Endothelial cell of umbilical vein (primary cell): ENCODE data around the gene MTRF1L.

Experiments
- CTCF ChIP-seq, 2 donors: IDR thresholded peaks; 1 replicate in 1 of 2; 2 replicates in 1 of 2; pipeline ENCODE4 v1.5.1; 2011; ENCODE audit warnings: low read length in 2 of 2, mild to moderate bottlenecking in 2 of 2, moderate library complexity in 2 of 2, control low read depth in 1 of 2, inconsistent platforms in 1 of 2, low read depth in 1 of 2; ENCODE audit not compliant: insufficient read depth in 1 of 2; ENCODE audit errors: extremely low read depth in 1 of 2
- GATA2 ChIP-seq: IDR thresholded peaks from 2 replicates; pipeline ENCODE4 v1.7.0; 2011; ENCODE audit warnings: low read depth, mild to moderate bottlenecking, moderate library complexity, mixed read lengths, low read length; ENCODE audit not compliant: insufficient read length, insufficient read depth
- POLR2A ChIP-seq: IDR thresholded peaks from 2 replicates; pipeline ENCODE4 v1.6.1; 2012; ENCODE audit warnings: low read depth, mild to moderate bottlenecking, control low read depth, low read length
- POLR2AphosphoS5 ChIP-seq: IDR thresholded peaks from 2 replicates; pipeline ENCODE4 v1.6.1; 2012; ENCODE audit warnings: low read depth, mild to moderate bottlenecking, control low read depth, low read length, moderate library complexity; ENCODE audit not compliant: insufficient read depth

GRCh38 chr6:153031335-153031955 lies 28.9 kb upstream of the MTRF1L start:
- TF ChIP-seq POLR2A (no peak), POLR2AphosphoS5 (no peak), CTCF (IDR thresholded peaks at IDR 0.05; ENCODE audit: extremely low read depth in 1 of 2, insufficient read depth in 1 of 2, low read depth in 1 of 2, low read length in 2 of 2) (no peak), GATA2 (no peak)
